ENCODE measurements around the gene MFRP. TPM values are rescaled to one million over a fixed set of nuclear protein-coding genes. Genes with fewer than 3 reads are reported as not detected.

Gene MFRP
- total and polyA plus RNA-seq, 9 of the 15 experiments (the other 6 are each of a cell fraction or from before 2014, with no cell fraction given), result not detected

- TF ChIP-seq ZBTB33 (CRISPR knock-in tag; IDR thresholded peaks at IDR 0.05), result no peak
- peak; percentile 49; the same call in 1 of the 2 replicates for TF ChIP-seq SUPT5H (IDR thresholded peaks at IDR 0.05)
These were observed 38.5 kb downstream of the MFRP start (continued) for GRCh38 chr11:119307974-119308373.

- in situ Hi-C loops (cut with MboI), result no loop called here
- WGBS (ENCODE audit: insufficient coverage, low coverage, missing lambda C conversion rate), result 33% methylated on average over 1 of the region's 1 CpG
- TF ChIP-seq ZBTB1 (CRISPR knock-in tag; IDR thresholded peaks at IDR 0.05; ENCODE audit: borderline replicate concordance, low read depth) (no peak), PKNOX1 (IDR thresholded peaks at IDR 0.05) (no peak), E2F1 (CRISPR knock-in tag; IDR thresholded peaks at IDR 0.05) (no peak), TAL1 (IDR thresholded peaks at IDR 0.05) (no peak), ZFX (CRISPR knock-in tag; IDR thresholded peaks at IDR 0.05) (no peak), PREB (CRISPR knock-in tag; IDR thresholded peaks at IDR 0.05) (no peak), ZKSCAN8 (CRISPR knock-in tag; IDR thresholded peaks at IDR 0.05) (no peak), CREB1 (IDR thresholded peaks at IDR 0.05) (no peak), CREB1 (CRISPR knock-in tag; IDR thresholded peaks at IDR 0.05) (no peak), ATF2 (CRISPR knock-in tag; IDR thresholded peaks at IDR 0.05) (no peak), POLR2H (tag; IDR thresholded peaks at IDR 0.05; ENCODE audit: low read depth) (no peak), WHSC1 (IDR thresholded peaks at IDR 0.05; ENCODE audit: low read length) (no peak)
These were observed 39.3 kb downstream of the MFRP start for GRCh38 chr11:119307219-119307618.

More at GRCh38 chr11:119307219-119307618, 39.3 kb downstream of the MFRP start:
- H3K27ac ChIP-seq (ENCODE audit: extremely low read depth, low read depth, low read length), result no peak overlapping the region
- H3K4me3 ChIP-seq, result no peak overlapping the region
- intact Hi-C loops (cut with micrococcal nuclease), result no loop called here
- POLR2A ChIA-PET, result interaction anchor here (0.8 to 2.5 kb wide), 5 partner anchors 9 to 18 kb away, joined by 3 to 14 read pairs (median 4); partner anchors contain the start of gene MCAM
- H3K4me1 ChIP-seq (replicated peaks in 1 of 2; ENCODE audit: control insufficient read depth in 2 of 2, insufficient read depth in 2 of 2, low read length in 2 of 2), result peaks cover 0 to 8% of the 10 kb centered on the region in 2 experiments; a peak in 2 of 5 replicates
- no peak overlapping the region for H2AFZ ChIP-seq (ENCODE audit: low read depth, low read length)
- peak; percentile 71 for ATAC-seq
- no peaks in the 10 kb centered on the region for H3K27me3 ChIP-seq (ENCODE audit: control insufficient read depth in 2 of 2, insufficient read depth in 2 of 2, low read length in 2 of 2)
- no peaks in the 10 kb centered on the region for H4K20me1 ChIP-seq (replicated peaks; ENCODE audit: control insufficient read depth, insufficient read depth, low read length)
- H3K9me3 ChIP-seq (replicated peaks; ENCODE audit: control insufficient read depth, insufficient read depth, low read depth, low read length), result no peaks in the 10 kb centered on the region
- peak in 1 of 4 experiments; percentile 42 for DNase-seq (ENCODE audit: extremely low read depth in 1 of 4, low spot score in 3 of 4)
- peak; percentile 32 for FAIRE-seq
- no peak overlapping the region for H3K4me2 ChIP-seq (ENCODE audit: insufficient read depth, low read length)
- H3K9me1 ChIP-seq (ENCODE audit: control insufficient read depth, insufficient read depth, low read length), result no peaks in the 10 kb centered on the region
- CTCF ChIA-PET (ENCODE audit: low intra/inter-chr PET ratio), result interaction anchor here (0.6 kb wide), 1 partner anchor 211 kb away, joined by 3 read pairs; no protein-coding TSS in a partner anchor
- no peaks in the 10 kb centered on the region for H3K79me2 ChIP-seq (ENCODE audit: control insufficient read depth, insufficient read depth, low read length)
- BruUV-seq (replicated peaks), result no TSS peak
- no peak overlapping the region for H3K9ac ChIP-seq (ENCODE audit: insufficient read depth in 1 of 2, low read depth in 2 of 2, low read length in 2 of 2)
- H3K36me3 ChIP-seq (ENCODE audit: control insufficient read depth, insufficient read depth, low read length), result peaks cover 76% of the 10 kb centered on the region

All from K562 (cell line).